HL-60 (cell line): ENCODE results near the gene HECTD4.

Experiments used
- DNase-seq, 2 experiments: peaks; one replicate each; pipeline ENCODE4 v3.0.0-alpha.2; 2010 to 2020; ENCODE audit warnings: low read depth in 1 of 2, low spot score in 1 of 2
- H3K27ac ChIP-seq: fragments of 250-450 bp; sonication (Bioruptor Pico); replicated peaks from 2 replicates; pipeline ENCODE4 v1.5.1; 2020; ENCODE audit warnings: mild to moderate bottlenecking, moderate library complexity
- H3K27me3 ChIP-seq: fragments of 250-450 bp; sonication (Bioruptor Pico); 2 replicates; pipeline ENCODE4 v1.5.1; 2021; ENCODE audit warnings: mild to moderate bottlenecking, moderate library complexity; ENCODE audit not compliant: insufficient read depth, poor library complexity, severe bottlenecking
- H3K4me3 ChIP-seq: replicated peaks from 2 replicates; pipeline ENCODE4 v1.5.1; 2011; ENCODE audit warnings: mild to moderate bottlenecking, control low read depth, low read length; ENCODE audit not compliant: insufficient read depth
- GABPA ChIP-seq: IDR thresholded peaks from 2 replicates; pipeline ENCODE4 v1.6.1; 2012; ENCODE audit warnings: low read depth
- POLR2AphosphoS5 ChIP-seq: IDR thresholded peaks from 2 replicates; pipeline ENCODE4 v1.6.1; 2012; ENCODE audit warnings: low read depth
- SPI1 ChIP-seq: IDR thresholded peaks from 2 replicates; pipeline ENCODE4 v1.6.1; 2012; ENCODE audit warnings: low read depth, mild to moderate bottlenecking, borderline replicate concordance
- TF ChIP-seq, protein P1 (sequence below): IDR thresholded peaks from one replicate; pipeline ENCODE4 v1.5.1; 2011; ENCODE audit warnings: low read length, control low read depth, inconsistent platforms; ENCODE audit not compliant: insufficient read depth
- TF ChIP-seq, protein P2 (sequence below): IDR thresholded peaks from 2 replicates; pipeline ENCODE4 v1.6.1; 2012; ENCODE audit warnings: low read depth; ENCODE audit not compliant: insufficient replicate concordance

Gene HECTD4

DNA sequence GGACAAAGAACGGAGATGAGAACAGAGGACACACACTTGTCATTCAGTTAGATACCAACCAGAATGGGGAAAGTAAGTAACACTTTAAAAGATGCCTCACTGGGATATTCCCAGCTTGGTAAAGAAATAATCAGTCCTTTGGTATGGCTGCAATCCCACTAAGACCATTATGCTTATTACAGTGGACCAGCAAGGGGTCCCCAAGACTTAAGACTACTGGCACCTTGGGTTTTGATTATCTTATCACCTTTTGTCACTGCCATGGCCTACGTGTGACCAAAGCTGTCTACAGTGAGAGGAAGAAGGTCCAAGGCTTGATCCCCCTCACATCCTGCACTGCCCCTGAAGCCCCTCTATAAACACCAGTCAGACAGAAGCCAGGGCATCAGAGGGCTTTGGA, 191.0 kb downstream of the HECTD4 start:
- no peak overlapping the region for H3K27ac ChIP-seq
- TF ChIP-seq, protein P1, sequence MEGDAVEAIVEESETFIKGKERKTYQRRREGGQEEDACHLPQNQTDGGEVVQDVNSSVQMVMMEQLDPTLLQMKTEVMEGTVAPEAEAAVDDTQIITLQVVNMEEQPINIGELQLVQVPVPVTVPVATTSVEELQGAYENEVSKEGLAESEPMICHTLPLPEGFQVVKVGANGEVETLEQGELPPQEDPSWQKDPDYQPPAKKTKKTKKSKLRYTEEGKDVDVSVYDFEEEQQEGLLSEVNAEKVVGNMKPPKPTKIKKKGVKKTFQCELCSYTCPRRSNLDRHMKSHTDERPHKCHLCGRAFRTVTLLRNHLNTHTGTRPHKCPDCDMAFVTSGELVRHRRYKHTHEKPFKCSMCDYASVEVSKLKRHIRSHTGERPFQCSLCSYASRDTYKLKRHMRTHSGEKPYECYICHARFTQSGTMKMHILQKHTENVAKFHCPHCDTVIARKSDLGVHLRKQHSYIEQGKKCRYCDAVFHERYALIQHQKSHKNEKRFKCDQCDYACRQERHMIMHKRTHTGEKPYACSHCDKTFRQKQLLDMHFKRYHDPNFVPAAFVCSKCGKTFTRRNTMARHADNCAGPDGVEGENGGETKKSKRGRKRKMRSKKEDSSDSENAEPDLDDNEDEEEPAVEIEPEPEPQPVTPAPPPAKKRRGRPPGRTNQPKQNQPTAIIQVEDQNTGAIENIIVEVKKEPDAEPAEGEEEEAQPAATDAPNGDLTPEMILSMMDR, result no peak
- no peak for TF ChIP-seq GABPA
- TF ChIP-seq SPI1, result no peak
- TF ChIP-seq POLR2AphosphoS5, result no peak
- no peak for DNase-seq
- no peaks in the 10 kb centered on the region for H3K27me3 ChIP-seq
- H3K4me3 ChIP-seq, result no peak overlapping the region

DNA sequence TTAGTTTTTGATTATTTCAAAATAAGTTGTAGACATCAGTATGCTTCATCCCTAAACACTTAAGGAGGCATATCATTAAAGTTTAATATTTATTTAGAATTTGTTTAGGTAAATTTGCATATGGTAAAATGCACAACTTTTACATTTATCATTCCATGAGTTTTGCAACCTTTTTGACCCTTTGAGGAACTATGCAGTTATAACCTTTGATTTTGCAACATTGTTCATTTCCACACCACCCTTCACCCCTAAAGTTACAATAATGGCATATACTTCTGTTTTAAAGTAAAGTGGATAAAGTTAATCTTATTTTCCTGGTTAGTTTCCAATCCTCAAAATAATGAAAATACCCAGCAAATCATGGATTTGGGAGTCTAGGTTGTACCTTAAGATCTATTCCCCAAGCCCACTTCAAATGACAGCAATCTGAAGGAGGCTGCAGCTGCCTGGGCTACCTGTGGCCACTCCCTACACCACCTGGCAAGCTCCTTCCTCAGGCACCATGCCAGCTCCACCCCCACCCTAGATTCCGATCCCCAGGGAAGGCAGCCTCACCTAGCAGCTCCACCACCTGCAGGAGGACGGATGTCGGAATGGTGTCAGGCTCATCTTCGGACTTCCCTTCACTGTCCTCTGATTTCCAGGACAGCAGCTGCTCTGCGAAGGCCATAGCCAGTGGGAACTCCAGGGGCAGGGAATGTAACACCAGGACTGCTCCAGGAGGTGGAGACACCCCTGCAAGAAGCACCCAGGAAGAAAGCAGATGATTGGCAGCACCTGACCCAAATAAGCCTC, 191.8 kb downstream of the HECTD4 start:
- H3K27me3 ChIP-seq, result no peaks in the 10 kb centered on the region
- TF ChIP-seq GABPA (no peak), SPI1 (no peak), POLR2AphosphoS5 (no peak)
- TF ChIP-seq, protein P2, sequence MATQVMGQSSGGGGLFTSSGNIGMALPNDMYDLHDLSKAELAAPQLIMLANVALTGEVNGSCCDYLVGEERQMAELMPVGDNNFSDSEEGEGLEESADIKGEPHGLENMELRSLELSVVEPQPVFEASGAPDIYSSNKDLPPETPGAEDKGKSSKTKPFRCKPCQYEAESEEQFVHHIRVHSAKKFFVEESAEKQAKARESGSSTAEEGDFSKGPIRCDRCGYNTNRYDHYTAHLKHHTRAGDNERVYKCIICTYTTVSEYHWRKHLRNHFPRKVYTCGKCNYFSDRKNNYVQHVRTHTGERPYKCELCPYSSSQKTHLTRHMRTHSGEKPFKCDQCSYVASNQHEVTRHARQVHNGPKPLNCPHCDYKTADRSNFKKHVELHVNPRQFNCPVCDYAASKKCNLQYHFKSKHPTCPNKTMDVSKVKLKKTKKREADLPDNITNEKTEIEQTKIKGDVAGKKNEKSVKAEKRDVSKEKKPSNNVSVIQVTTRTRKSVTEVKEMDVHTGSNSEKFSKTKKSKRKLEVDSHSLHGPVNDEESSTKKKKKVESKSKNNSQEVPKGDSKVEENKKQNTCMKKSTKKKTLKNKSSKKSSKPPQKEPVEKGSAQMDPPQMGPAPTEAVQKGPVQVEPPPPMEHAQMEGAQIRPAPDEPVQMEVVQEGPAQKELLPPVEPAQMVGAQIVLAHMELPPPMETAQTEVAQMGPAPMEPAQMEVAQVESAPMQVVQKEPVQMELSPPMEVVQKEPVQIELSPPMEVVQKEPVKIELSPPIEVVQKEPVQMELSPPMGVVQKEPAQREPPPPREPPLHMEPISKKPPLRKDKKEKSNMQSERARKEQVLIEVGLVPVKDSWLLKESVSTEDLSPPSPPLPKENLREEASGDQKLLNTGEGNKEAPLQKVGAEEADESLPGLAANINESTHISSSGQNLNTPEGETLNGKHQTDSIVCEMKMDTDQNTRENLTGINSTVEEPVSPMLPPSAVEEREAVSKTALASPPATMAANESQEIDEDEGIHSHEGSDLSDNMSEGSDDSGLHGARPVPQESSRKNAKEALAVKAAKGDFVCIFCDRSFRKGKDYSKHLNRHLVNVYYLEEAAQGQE, result no peak
- TF ChIP-seq, protein P1, result no peak
- H3K27ac ChIP-seq, result no peak overlapping the region
- DNase-seq, result peak in 1 of 2 experiments; percentile 28
- H3K4me3 ChIP-seq, result no peak overlapping the region

DNA sequence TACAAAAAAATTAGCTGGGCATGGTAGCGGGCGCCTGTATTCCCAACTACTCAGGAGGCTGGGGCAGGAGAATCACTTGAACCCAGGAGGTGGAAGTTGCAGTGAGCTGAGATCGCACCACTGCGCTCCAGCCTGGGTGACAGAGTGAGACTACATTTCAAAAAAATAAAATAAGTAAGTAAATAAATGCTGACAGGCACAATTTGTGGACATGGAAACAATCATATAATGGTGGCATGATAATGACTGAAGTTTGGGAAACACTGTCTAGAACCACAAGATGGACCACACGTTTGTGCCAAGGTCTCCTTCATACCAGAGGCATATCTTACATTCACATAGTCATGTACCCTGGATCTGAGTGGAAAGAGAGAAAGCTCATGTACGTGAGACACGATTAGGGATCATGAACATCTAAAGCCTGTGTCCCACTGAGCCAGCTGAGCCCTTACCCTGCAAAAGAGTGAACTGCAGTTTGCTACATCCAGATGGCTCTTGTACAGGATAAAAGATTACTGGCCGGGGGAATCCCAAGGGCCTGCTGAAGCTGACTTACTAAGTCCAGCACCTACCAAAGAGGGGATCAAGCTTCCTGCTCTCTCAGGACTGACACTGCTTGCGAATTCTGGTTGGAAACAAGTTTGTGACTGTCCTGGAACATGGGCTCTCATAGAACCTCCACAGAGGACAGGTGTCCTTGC, 194.0 kb downstream of the HECTD4 start:
- Histone ChIP-seq H3K27me3 (no peaks in the 10 kb centered on the region), H3K4me3 (no peak overlapping the region), H3K27ac (no peak overlapping the region)
- DNase-seq, result no peak
- TF ChIP-seq SPI1, result no peak
- TF ChIP-seq, protein P2, result no peak
- no peak for TF ChIP-seq GABPA
- no peak for TF ChIP-seq POLR2AphosphoS5
- TF ChIP-seq, protein P1, result no peak
